CD4-positive, alpha-beta T cell treated with Interleukin-21 for 1 hour (primary cell): ENCODE measurements around the gene MIEN1.
"Not testable (repeated sequence)": the region's sequence is repeated elsewhere in the genome, so short reads cannot be mapped to it uniquely, and the experiment has no call there.

Source experiments
- DNase-seq: peaks from one replicate; pipeline ENCODE4 v3.0.0-alpha.2; 2020

MIEN1 gene

DNA sequence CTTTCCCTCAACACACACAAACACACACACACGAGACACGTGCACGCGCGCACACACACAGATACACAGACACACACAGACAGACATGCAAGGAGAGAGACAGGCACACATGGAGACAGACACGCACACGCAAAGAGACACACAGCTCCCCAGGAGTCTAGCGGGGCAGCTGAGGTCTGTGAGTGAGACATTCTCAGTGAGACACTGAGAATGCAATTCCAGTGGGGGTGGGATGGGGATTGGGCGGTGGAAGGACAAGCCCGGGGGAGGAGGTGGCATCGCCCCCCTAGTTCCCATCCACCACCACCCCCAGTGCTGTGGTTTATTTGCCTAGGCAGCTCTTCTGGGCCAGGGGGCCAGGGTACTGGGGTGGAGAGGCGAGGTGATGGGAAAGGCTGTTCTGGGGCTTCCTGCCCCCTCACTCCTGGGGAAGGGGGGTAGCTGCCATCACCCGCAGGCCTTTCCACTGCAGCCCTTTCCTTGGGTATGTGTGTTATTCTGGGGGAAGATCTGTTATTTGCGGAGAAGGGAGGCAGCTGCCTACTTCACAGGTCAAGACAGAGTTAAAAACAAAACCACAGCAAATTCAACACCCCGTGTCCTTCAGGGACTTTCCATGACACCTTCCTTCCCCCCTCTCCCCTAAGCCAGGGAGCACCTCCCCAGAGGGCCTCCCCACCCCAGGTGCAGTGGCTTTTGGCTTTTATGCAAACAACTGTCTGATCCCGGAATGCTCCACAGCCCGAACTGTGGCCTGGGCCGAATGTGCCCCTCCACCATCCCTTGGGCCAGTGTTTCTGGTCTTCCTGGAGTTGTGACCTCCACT lies 25.4 kb upstream of the MIEN1 start:
- peak; percentile 86 for DNase-seq

DNA sequence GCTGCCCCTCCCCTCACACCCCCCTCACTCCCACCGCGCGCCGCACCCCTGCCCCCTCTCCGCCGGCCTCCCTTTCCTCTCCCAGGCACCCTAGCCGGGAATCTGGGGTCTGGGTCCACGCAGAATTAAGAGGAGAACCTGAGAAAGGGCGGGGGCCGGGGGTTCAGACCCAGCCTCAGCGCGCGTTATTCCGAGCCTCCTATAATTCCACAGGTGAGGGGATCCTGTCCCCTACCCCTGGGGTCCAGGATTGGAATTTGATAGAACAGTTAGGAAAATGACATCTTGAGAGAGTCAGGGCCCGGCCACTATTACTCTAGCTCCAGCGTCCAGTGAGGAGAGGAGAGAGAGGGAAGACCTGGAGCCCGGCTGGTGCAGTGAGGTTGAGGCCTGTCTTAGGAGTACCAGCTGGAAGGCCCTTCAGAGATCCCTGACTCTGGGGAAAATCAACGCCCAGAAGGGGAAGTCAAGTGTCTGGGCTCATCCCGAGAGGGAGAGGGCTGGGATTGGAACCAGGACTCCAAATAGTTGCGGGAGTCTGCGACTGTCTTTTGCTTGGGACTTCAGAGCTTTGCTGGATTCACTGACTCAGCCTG lies 24.7 kb upstream of the MIEN1 start:
- DNase-seq, result no peak

- DNase-seq, result peak; percentile 99
Observed at GRCh38 chr17:39754161-39754957, 24.0 kb upstream of the MIEN1 start.

DNA sequence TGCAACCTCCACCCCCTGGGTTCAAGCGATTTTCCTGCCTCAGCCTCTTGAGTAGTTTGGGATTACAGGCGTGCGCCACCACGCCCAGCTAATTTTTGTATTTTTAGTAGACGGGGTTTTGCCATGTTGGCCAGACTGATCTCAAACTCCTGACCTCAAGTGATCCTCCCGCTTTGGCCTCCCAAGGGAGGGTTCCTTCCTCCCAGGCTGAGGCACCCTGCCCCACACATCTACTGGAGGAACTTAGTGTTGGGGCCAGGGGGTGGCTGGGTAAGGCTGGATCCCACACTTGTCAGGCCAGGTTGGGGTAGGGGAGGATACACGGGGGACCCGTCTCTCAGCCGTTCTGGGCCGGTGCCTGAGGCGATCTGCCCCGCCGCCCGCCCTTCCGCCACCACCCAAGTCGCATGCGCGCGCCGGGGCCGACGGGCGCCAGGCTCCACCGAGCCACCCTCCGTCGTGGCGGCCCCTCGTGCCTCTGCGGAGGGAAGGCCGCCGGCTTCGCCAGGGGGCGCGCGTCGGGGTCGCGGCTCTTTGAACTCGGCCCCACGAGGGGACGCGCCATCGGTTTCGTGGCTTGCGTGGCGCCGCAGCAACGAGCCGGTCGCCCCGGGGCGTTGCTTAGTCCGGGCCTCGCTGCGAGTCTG lies 23.3 kb upstream of the MIEN1 start:
- peak; percentile 80 for DNase-seq

DNA sequence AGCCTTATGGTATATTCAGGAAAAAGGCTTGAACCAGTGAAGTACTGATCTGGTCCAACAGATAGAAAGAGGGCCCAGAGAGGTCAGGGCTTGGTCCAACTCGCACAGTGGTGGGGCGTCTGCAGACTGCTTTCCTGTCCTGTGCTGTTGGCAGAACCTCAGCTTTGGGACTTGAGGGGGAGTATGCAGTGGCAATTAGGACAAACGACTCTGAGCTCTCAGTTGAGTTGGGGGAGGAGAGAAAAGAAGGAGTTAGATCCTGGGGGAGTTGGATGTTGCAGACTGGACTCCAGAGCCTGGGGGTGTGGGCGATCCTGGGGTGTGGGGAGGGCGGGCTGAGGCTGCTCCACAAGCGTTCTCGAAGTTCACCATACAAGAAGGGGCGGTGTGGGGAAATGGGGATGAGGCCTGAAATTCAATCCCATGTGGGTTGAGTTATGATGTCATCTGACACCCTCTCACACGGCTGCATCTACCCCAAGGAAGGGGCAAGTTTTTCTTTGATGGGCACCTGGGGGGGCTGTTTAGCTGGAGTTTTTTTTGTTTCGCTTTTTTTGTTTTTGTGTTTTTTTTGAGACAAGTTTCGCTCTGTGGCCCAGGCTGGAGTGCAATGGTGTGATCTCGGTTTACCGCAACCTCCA lies 22.0 kb upstream of the MIEN1 start:
- no peak for DNase-seq

DNA sequence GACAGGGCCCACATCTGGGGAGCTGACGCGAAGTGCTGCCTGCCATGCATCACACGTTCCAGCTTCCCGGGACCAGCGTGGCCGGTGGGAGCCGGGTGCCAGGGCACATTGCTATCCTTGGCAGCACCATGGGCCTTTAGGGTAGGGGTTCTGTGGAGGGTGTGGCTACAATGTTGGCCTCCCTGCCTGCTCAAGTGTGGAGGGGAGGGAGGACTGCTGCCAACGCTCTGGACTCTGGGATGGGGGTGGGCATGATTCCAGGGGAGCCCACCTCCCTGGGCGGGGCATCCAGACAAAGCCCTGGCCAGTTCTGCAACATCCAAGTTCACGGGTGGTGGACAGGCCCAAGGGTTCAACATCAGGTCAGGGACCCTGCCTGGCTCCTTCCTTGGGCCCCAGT lies 21.3 kb upstream of the MIEN1 start:
- DNase-seq, result no peak

DNA sequence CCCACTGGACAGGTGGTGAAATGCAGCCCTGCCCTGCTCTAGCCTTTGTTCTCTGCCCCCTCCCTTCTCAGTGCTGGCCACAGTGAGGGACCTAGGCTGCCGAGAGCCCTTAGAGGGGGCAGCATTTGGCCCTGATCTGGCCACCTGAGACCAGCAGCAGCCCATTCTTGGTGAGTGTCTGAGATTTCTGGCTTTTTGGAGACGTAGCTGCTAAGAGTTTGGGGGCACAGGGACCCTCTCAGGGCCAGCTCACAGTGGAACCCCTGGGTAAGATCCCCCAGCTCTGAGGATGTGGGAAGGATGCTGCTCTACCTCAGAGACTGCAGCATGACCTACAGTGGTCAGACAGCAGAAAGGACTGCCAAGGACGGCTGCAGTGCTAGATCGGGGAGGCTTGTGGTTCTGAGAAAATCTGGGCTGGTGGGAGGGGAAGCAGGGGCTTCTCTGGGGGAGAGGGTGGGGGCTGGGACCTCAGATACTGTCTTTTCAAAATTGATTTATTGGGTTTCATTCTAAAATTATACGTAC lies 20.7 kb upstream of the MIEN1 start:
- DNase-seq, result no peak

- no peak for DNase-seq
Observed at GRCh38 chr17:39750131-39751015, 20.0 kb upstream of the MIEN1 start.

DNA sequence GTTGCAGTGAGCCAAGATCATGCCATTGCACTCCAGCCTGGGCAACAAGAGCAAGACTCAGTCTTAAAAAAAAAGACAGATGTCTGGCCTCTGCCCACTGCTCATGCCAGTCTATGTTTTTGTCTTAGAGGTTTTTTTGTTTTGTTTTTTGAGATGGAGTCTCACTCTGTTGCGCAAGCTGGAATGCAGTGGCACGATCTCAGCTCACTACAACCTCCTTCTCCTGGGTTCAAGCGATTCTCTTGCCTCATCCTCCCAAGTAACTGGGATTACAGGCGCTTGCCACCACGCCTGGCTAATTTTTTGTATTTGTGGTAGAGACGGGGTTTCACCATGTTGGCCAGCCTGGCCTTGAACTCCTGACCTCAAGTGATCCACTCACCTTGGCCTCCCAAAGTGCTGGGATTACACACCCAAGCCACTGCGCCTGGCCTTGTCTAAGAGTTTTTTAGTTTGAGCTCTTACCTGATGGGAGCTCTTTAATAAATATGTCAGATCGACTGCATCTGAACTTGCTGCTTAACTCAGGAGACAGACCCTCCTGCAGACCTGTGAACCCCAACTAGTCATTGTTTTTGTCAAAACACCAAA lies 18.2 kb upstream of the MIEN1 start:
- not testable (repeated sequence) for DNase-seq

- DNase-seq, result no peak
Observed at GRCh38 chr17:39747745-39748144, 17.4 kb upstream of the MIEN1 start.

DNA sequence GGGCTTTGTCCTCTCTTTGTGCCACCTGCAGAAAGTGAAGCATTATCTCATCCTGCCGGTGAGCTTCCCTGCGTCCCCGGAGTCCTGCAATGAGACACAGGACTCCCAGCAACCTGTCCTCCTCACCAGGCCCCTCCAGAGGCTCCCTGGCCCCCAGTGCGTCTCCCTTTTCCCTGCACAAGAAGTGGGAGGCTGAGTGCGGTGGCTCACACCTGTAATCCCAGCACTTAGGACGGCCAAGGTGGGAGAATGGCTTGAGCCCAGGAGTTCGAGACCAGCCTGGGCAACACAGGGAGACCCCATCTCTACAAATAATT lies 15.8 kb upstream of the MIEN1 start:
- no peak for DNase-seq

DNA sequence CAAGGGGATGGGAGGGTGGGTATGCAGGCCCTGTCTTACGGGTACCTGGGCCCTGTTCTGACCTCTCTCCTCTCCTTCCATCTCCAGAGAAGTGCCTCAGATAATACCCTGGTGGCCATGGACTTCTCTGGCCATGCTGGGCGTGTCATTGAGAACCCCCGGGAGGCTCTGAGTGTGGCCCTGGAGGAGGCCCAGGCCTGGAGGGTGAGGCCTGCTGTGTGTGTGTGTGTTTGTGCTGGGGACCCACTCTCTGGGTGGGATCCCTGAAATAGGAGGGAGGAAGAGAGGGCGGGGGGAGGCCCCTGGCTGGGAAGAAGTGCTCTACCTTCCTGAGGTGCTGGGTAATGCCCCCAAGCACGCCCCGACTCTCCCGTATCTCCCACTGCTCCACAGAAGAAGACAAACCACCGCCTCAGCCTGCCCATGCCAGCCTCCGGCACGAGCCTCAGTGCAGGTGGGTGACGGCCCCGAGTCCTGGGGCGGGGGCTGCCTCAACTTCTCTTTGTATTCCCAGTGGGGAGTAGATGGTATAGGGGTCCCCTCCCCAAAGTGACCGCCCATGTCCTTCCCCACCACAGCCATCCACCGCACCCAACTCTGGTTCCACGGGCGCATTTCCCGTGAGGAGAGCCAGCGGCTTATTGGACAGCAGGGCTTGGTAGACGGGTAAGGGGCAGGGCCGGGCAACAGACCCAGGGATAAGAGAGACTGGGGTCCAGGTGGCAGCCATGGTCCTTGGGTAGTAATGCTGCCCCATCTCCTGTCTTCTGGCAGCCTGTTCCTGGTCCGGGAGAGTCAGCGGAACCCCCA lies 15.2 kb upstream of the MIEN1 start:
- DNase-seq, result no peak

DNA sequence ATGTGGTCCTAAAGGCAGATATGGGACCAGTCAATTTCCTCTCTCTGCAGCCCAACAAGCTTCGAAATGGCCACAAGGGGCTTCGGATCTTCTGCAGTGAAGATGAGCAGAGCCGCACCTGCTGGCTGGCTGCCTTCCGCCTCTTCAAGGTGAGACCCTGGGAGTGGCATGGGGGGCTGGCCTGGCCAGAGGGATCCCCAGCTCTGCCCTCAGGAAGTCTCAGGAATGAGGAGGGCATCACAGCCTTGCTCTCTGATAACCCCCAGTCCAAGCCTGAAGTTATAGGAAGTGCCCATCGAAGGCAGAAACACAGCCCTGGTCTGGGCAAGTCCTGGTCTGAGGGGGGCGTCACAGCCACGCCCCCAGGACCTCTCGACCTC lies 14.5 kb upstream of the MIEN1 start:
- no peak for DNase-seq

GRCh38 chr17:39744075-39744835 lies 13.9 kb upstream of the MIEN1 start:
- DNase-seq, result no peak

DNA sequence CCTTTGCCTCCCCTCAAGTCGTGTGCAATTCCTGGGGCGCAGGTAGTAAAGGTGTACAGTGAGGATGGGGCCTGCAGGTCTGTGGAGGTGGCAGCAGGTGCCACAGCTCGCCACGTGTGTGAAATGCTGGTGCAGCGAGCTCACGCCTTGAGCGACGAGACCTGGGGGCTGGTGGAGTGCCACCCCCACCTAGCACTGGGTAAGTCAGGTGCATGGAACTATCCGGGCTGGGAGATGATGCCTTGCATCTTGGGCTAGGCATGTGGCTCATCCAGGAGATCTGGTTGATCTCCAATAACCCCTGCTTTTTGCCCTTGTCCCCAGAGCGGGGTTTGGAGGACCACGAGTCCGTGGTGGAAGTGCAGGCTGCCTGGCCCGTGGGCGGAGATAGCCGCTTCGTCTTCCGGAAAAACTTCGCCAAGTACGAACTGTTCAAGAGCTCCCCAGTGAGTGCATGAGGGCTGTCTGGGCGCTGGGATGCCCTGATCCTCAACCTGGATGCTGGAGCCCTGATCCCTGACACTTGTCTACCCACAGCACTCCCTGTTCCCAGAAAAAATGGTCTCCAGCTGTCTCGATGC lies 12.6 kb upstream of the MIEN1 start:
- no peak for DNase-seq

DNA sequence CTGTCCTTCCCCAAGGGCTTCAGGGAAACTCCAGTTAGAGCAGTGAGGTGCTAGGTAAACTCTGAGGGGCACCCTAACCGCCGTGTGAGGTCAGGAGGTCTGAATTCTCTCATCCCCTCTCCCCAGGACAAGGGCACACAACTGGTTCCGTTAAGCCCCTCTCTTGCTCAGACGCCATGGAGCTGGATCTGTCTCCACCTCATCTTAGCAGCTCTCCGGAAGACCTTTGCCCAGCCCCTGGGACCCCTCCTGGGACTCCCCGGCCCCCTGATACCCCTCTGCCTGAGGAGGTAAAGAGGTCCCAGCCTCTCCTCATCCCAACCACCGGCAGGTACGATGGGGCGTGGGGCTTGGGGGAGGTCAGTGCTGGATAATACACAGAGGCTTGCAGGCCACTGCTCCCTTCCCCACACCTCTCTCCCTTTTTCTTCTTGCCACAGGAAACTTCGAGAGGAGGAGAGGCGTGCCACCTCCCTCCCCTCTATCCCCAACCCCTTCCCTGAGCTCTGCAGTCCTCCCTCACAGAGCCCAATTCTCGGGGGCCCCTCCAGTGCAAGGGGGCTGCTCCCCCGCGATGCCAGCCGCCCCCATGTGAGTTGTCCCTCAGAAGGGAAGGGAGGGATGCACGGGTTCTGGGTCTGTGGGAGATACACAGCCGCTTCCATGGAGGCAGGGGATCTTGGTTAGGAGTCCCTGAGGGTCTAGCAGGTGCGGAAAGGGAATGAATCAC lies 12.0 kb upstream of the MIEN1 start:
- no peak for DNase-seq

DNA sequence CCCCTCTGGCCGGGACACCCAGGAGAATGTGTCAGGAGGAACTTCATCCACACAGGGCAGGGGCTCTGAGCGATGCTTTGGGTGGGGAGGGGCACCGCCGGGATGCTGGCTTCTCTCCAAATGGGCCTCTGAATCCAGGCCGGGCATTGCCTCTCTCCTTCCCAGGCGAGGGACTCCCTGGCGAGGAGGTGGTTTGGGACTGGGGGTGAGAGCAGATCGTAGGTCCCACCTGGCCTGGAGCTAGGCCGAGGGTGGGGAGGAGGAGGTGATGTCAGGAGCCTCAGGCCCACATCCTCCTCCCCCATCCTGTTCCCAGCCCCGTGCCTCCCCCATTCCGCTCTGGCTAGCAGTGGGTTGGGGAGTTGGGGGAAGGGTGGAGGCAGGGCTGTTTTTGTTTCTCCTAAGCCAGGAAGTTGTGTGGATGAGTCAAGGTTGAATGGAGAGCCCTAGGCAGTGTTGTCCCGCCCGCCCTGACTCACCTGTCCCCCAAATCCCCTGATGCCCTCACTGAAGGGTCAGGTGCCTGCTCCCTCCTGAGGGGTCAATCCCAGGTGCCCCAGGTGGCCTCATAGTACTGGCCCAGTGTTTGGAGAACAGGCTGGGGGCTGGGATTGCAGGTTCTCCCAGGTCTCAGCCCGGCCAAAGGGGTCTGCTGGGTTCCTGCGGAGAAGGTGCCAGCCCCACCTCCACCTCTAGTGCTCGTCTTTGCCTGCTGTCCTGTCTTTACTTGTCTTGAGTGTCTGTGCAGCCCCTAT lies 10.2 kb upstream of the MIEN1 start:
- DNase-seq, result no peak

DNA sequence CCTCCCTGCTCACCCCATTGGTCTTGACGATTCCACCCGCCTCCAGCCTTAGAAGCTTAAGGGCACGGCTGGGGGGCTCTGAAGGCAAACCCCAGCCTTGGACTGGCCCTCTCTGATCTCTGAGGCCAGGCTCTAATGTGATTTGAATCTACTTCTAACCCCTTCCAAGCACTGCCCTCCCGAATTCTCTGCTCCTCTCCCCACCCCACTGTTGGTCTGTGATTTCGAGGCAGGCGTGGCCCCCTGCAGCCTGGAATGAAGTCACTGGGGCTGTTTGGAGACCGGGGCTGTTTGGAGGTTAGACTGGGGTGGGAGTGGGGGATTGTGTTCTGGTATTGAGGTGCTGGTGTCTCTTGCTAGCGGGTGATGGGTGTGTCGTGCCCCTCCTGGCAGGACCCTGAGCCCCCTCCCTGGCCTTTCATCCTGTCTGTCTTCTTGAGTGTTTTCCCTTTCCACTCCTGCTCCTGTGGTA lies 9.6 kb upstream of the MIEN1 start:
- DNase-seq, result no peak
